Ecto neural progenitor cell (in vitro differentiated cells): Measurements from ENCODE around the gene LANCL3.
"Not testable (repeated sequence)": the region's sequence is repeated elsewhere in the genome, so short reads cannot be mapped to it uniquely, and the experiment has no call there.

ENCODE experiments used
- DNase-seq: peaks from one replicate; pipeline ENCODE4 v3.0.0-alpha.2; 2018; ENCODE audit warnings: low spot score

LANCL3 gene

DNA sequence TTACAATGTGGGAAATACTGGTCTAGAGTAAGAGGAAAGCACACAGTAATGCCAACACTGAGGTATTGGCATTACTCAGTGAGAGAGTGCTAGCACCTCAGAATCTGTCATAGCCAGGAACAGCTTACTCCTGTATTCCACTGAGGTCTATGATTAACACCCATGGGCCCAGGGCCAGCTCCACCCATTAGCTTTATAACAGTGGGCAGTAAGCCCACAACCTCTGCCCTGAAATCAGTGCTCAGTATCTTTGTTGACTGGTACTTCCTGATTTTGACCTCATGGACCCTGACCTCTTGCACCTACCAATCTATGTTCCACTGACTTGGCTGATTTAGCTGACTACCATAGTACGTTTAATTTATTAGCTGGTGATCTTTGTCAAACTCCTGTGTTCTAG is 56.1 kb downstream of the LANCL3 start:
- DNase-seq, result no peak

DNA sequence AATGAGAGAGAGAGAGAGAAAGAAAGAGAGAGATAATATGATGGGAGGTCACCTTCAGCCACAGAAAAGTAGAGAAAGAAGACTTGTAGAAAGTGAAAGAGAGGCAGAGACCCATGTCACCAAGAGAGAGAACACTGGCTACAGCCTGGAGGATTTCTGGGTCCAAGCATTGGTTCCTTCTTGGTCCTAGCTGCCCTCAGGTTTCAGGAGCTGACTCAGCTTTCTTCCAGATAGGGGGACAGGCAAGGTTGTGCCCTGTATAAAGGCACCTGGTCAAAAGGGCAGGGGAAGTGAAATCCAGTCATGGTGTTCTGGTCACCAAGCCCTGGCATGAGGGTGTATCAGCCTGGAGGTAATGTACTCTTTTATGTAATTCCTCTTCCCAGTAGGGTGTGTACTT is 66.6 kb downstream of the LANCL3 start:
- no peak for DNase-seq

DNA sequence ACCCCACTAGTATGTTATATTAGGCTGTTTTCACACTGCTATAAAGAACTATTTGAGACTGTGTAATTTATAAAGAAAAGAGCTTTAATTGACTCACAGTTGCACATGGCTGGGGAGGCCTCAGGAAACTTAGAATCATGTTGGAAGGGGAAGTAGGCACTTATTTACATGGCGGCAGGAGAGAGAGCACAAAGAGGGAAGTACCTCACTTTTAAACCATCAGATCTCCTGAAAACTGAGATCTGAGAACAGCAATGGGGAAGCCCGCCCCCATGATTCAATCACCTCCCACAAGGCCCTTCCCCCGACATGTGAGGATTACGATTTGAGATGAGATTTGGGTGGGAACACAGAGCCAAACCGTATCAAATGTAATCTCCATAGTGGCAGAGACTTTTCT is 68.7 kb downstream of the LANCL3 start:
- DNase-seq, result no peak

DNA sequence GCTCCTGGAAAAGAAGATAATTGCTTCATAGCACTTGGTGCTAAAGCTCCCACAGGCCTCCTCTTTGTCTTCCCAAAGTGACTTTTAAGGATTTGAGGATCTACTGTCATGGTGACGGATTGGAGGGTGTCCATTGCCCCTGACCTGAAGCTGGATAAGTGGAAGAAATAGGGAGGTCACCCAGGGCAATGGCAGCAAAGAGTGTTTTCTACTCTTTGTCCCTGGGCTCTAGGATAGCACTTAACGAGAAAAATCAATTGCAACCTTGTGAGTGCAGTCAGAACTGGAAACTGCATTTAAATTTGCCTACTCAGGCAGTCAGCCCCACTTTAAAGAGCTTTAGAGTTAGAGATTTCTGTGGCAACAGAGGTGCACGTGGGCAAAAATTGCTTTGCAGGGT is 70.4 kb downstream of the LANCL3 start:
- DNase-seq, result no peak

DNA sequence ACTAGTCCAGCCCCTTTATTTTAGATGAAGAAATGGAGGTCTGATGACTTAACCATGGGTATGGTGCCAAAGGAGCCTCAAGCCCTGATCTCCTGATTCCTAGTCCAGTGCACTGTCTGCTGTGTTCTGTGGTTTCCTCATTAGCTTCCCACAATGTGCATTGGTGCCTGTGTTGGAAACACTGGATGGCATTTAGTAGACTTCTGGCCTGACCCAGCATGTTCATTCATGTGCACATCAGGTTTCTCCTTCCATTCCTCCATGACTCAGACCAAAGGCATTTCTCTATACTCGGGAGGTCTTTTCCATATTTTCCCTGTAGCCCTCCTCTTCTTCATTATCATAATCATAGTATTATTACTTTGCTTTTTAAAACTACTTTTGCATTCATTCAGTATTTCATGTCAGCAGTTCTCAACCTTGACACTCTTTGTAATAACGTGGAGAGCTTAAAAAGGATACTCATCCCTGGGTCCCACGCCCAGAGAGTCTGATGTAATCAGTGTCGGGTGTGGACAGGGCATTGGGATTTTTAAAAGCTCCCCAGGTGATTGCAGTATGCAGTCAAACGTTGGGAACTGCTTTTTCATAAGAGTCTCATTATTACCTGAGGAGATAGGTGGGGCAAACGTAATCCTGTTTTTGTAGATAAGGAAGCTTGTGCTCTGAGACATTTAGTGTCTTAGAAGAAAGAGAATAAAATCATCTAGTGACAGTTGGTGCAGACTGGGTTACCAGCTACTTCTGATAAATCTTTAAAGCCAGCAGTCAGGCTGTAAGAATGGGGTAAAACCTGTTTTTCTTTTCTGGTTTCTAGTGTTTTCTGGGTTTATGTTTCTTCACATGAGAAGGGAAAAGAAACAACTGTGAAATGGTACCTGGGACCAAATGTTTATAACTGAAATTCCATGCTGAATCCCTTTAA is 73.2 kb downstream of the LANCL3 start:
- no peak for DNase-seq

DNA sequence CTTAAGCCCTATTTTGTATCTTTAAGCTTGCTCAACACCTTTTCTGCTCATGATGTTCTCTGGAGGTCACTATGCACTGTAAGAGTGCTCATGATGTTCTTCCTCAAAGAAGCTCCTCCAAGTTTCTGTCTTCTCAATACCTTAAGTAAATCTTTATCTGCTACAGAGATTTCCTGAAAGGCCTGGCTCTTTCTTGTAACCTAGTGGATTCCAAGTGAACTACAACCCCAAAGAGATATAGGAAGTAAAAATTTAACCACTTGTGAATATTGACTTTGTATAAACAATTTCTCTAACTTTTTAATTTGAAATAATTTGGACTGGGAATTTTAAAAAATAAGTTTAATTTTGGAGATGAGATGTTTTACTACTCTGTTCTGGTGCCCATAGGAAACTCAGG is 74.8 kb downstream of the LANCL3 start:
- no peak for DNase-seq

DNA sequence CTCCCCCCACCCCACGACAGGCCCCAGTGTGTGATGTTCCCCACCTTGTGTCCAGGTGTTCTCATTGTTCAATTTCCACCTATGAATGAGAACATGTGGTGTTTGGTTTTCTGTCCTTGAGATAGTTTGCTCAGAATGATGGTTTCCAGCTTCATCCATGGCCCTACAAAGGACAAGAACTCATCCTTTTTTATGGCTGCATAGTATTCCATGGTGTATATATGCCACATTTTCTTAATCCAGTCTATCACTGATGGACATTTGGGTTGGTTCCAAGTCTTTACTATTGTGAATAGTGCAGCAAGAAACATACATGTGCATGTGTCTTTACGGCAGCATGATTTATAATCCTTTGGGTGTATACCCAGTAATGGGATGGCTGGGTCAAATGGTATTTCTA is 79.4 kb downstream of the LANCL3 start:
- not testable (repeated sequence) for DNase-seq

DNA sequence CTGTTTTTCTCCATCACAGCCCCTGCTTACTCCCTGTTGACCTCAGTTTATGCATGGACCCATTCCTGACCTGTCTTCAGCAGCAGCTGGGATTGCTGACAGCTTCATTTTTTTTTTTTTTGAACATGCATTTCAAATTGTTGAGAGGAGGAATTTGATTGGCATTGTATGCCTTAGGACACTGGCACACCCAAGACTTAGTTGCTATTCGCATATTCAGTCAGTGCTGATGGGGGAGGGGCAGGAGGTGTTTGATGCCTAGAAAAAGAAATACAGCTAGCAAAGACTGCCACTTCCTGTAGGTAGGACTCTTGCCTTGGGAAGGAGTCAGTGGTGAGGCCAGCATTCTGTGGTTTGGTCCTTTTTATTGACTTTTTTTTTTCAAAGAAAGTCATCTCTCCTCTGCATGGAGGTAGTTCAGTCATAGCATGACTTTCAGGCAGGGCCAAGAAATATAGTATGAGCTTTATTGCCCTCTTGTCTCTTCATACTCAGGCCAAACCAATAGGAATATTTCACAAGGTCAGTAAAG is 80.5 kb downstream of the LANCL3 start:
- no peak for DNase-seq

DNA sequence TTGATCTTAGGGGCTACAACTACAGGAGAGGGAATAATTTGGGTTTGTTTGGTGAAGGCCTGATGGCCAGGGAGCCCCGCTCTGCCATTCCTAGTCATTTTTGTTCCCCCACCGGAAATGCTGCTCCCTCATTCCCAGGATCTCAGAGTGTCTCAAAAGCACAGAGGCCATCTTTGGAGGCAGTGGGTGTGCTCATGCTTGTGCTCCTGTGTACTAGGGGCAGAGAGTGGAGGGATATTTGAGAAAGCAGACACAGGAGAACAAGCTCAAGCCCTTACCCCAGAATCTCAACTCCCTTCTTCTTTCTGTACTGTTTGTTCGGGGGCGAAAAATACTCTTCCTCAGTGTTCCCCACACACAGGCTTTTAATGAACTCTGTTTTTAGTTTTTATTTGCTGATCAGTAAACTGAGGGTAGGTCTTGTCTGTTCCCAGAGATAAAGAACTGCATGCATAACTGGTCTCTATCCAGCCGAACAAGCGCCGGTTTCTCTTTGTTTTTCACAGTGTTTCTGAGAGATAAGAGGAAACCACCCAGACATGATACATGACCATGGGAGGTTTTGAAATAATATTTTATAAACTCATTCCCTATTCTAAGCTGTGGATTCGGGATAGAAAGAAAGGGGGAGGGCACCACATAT is 81.2 kb downstream of the LANCL3 start:
- DNase-seq, result no peak

DNA sequence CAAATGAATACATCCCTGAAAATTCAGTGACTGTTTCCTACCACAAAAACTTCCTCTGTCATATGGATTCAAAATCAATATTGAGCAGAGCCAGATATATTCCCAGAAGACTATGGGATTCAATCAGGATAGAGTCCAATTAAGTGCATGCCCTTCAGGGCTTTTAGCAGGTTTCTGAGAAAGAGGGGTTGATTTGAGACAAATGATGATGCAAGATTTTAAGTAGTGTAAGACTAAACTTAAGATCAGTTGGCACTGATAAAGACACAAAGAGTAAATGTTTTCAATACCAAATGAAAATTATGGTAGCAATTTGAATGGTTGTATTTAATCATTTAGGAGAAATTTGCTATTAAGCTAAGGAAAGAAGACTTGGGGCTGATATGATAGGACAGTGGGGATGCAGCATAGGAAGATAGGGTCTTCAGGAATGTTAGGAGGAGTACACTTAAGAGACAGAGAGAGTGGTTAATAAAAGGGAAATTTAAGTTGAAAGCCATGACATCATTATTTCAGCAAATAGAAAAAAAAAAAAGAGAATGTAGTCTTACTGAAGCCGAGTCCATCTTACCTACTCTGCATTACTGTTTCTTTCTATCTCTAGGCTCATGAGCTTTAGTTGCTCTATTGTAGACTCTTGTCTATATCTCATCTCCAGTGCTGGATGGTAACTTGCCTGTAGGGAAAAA is 82.1 kb downstream of the LANCL3 start:
- no peak for DNase-seq

DNA sequence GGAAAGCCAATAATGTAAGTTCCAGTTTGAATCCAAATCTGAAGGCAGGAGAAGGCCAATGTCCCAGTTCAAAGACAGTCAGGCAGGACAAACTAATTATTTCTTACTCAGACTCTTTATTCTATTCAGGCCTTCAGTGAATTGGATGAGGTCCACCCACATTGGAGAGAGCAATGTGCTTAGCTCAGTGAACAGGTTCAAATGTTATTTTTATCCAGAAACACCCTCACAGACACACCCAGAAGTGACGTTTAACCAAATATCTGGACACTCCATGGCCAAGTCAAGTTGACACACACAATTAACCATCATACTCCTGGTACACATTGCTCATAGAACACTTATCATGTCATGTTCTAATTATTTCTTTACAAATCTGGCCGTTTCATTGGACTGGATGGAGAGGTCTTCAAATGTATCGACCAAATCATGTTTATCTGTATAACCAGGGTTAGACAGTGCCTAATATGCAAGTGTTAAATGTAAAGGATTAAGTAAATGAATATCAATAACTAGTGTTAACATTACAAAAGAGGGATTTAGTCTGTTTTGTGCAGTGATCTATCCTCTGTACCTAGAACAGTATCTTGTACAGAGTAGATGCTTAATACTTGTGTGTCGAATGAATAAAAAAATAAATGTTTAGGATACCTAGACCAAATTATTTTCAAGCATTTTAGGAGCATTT is 87.0 kb downstream of the LANCL3 start:
- DNase-seq, result no peak

DNA sequence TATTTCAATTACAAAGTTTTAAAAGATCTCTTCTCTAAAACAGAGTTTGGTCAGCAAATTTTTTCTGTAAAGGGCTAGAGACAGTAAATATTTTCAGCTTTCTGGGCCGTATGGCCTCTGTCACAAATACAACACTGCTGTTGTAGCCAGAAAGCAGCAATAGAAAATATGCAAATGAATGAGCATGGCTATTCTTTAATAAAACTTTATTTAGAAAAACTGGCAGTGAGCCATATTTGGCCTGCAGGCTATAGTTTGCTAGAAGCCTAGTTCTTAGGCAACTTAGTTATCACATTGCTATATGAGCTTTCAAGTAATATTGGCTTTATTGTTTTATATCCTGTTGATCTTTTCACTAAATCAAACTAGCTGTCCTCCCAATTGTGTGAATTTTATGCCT is 87.6 kb downstream of the LANCL3 start:
- no peak for DNase-seq

DNA sequence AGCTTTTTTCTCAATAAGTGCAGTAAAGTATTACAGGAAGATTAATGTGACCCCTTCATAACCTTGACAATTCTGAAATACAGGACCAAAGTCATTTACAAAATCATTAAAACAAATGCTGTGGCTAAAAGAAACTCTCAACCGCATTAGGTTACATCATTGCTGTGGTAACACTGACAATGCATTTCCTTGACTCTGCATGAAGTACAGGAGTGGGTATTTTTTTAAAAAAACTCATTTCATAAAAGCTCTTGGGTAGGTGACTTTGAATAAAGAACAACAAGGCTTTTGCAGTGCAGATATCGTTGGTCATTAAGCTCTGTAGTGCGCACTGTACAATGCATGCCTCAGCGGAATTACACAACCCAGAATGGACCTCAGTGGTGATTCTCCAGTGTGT is 90.7 kb downstream of the LANCL3 start:
- no peak for DNase-seq

DNA sequence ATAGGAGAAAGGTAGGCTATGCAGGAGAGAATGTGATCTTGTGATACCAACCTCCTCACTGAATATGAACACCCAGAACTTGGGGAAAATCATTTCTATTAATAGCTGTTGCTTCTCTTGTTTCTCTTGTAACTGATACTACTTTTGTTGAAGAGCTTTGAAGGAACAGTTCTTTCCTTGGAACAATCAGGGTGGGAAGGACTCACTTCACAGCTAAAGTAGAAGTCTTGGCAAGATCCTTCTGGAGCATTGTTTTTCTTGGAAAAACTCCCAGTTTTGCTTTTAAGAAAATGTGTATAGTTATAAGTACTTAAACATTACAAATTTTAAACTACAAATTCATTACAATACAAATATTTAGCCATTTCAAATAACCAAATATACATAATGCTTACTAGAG is 95.1 kb downstream of the LANCL3 start:
- DNase-seq, result no peak

DNA sequence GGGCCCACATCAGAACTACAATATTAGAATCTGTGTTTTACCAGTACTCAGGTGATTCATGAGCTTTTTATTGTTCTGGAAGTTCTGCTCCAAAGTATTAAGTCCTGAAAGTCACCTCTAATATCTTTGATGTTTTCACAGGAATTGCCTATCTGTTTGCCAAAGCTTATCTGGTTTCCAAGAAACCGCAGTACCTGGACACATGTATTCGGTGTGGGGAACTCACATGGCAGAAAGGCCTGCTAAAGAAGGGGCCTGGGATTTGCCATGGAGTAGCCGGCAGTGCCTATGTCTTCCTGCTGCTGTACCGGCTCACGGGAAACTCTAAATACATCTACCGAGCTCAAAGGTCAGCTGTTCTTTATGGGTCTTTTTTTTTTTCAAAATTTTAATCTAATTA is 95.7 kb downstream of the LANCL3 start:
- DNase-seq, result no peak

DNA sequence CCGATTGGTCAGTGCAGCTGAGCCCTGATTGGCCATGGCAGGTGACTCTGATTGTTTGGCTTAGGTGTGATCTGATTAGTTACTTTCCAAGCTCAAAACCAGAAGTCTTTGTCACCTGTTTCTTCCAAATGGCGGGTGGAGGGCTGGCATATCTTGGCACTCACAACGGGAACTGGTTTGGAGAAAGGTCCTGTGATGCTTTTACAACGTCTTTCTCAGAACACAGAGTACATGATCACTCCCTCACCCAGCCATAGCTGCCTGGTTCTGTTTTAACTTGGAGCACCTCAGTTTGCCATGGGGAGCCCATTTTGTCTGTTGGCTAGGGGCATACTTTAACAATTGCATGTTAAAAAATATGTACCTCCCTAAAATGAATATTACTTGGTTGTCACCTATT is 101.1 kb downstream of the LANCL3 start:
- no peak for DNase-seq

DNA sequence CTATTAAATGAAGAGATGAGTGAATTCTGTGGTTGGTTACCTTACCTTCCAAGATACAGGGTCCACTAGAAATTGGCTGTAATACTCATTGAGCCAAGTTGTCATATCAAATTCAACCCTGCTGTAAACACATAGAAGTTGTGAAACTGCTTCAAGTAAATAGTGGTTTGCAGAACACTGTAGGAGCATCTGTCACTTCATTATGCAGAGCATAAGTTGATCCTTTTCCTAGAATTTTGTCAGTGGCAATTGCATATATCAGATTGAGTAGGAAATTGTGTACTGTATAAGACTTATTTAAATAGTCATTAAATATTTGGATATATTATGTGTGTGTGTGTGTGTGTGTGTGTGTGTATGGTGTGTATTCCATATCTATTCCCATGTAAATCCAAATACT is 105.3 kb downstream of the LANCL3 start:
- DNase-seq, result no peak

DNA sequence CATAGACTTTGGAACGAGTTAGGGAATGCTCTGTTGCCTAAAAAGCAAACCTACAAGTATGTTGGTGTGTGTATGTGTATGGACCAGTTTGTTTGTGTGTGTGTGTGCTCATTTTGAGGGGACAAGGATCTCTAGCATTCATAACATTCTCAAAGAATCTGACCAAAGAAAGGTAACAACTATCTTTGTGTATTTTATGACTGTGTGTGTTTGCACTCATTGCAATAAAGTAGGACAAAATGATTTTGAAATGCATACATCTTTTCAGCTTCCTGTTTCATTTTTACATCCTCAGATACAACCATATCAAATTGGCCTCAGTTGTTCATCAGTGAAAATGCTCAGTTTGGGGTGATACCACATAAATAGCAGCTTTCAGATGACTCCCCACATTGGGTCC is 105.8 kb downstream of the LANCL3 start:
- no peak for DNase-seq

DNA sequence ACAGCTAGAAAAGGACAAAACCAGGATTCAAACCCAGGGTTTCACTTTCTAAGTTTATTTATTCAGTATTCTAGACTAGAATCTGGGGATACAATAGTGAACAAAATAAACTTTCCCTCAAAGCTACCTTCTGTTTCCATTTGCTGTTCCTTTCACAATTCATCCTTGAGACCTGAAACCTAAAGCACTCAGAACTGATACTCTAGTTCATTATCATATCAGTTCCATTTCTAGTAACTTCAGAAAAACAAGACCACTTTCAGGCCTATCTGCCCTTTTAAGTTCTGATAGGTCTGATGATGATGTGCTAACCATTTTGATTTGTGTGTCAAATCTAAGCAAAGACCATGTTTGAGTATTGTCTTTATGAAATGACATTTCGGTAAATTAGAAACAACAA is 106.3 kb downstream of the LANCL3 start:
- DNase-seq, result no peak

DNA sequence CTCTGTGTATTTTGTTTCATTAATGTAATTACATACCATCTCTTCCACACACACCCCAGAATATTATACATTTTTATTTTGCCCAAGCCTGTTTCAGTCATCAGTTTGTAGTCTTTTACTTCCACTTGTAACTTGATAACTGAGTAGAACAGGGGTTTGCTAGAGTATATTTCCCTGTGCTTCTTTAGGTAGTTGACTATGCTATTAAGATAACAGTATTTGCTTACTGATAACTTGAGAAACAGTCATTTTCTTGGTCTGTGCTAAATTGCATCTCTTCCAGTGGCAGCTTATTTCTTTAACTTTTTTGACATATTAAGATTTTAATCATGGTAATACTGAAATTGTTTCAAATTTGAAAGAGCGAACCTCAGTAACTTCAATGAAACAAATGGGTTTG is 107.1 kb downstream of the LANCL3 start:
- DNase-seq, result no peak

DNA sequence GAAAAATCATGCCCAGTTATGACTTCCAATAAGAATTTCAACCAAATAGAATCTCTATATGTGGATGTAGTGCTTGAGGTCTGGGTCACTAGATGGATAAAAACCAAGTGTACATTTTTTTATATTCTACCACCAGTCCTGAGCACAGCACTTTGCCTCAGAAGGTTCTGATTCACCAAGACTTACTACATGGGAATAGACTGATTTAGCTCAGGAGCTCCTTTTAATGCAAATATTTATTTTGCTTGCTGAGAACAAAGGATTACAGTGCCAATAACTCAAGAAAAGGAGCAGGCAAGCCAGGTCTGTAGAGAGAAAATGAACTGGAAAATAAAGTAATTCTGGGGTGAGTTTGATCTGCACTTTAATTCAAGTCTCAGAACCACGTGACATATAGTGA is 107.8 kb downstream of the LANCL3 start:
- DNase-seq, result no peak

DNA sequence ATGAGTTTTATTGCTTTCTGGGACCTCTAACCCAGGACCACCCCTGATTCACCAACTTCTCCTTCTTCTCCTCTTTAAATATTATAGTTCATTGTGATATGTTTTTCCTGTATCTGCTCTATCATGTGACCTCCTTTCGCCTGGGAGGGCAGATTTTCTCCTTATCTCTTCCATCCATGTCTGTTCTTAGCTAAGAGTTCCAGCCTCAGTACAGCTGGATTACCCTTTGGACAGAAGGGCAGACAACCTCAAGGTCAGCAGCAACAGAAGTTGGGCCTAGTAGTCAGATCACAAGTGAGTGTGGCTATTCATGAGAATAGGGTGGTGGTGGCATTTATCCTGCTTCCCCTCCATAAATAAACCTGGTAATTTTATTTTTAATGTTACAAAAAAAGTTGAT is 108.4 kb downstream of the LANCL3 start:
- no peak for DNase-seq
